ENCODE data around the gene GGT7.

DNA sequence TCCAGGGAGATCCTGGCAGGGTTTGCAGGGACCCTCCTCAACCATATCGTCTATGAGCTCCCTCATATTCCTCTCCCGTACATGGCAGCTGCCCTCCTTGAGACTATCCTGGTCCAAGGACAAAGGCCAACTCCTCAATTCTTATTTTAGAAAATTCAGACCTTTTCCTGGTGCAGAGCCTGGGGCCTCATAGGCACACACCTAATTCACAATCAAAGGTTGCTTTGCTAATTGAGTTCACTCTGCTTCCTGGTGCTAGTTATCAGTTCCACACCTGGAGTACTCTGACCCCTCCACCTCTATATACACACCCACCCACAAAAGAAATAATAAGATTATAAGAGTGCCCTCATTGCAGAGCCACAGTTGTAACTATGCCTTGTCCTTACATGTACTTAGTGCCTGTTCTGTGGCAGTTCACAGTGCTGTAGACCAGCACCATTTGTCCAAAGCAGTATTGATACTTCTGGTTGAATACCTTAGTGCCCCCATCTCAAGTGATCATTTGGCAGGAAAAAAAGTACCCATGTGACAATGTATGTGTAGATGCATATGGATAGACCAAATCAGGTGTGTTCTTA is 44.2 kb upstream of the GGT7 start:
- TF ChIP-seq CTCF (conservative IDR thresholded peaks at IDR 0.05): no peak
- no peak for TF ChIP-seq EZH2 (IDR thresholded peaks at IDR 0.05; ENCODE audit: low read depth)
